ENCODE results near the gene SMIM5. TPM values are rescaled to one million over a fixed set of nuclear protein-coding genes. Genes with fewer than 3 reads are reported as not detected.

Gene SMIM5
- total and polyA plus RNA-seq, 3 experiments from 2014 or later, result 0.13 to 0.20 TPM; not detected in 1

- DNase-seq, result peak in 3 of 5 donors; percentile 38 to 72 (median 52)
- Histone ChIP-seq H3K9me3 (ENCODE audit: low read length) (no peaks in the 10 kb centered on the region), H3K27me3 (ENCODE audit: insufficient read depth, low read length, poor library complexity, severe bottlenecking) (no peaks in the 10 kb centered on the region), H3K36me3 (ENCODE audit: insufficient read depth, low read length) (peaks cover 35% of the 10 kb centered on the region), H3K4me1 (ENCODE audit: insufficient read depth, low read length) (peaks cover 53% of the 10 kb centered on the region), H3K27ac (ENCODE audit: low read depth, low read length) (no peak overlapping the region), H3K4me3 (ENCODE audit: low read length) (no peak overlapping the region)
- no peaks in the 10 kb centered on the region for H3K9me3 Mint-ChIP-seq
- H3K27me3 Mint-ChIP-seq, result no peaks in the 10 kb centered on the region
- H3K36me3 Mint-ChIP-seq, result peaks cover 0 to 80% (median 11%) of the 10 kb centered on the region in 3 donors
- POLR2A ChIA-PET, result interaction anchor here (0.6 to 0.7 kb wide), 3 partner anchors 125 to 626 kb away, joined by 3 to 8 read pairs (median 7); no protein-coding TSS in a partner anchor
- H3K27ac Mint-ChIP-seq, result peak overlapping the region; percentile 16 to 90 (median 60)
- H3K4me3 Mint-ChIP-seq, result peak overlapping the region in 4 of 7 donors; percentile 22 to 75 (median 48)
- CTCF ChIA-PET, result interaction anchor here (1.0 kb wide), 1 partner anchor 64 kb away, joined by 4 read pairs; no protein-coding TSS in a partner anchor
- peaks cover 42 to 71% (median 61%) of the 10 kb centered on the region in 3 donors for H3K4me1 Mint-ChIP-seq
Measured at GRCh38 chr17:75689441-75689873, 56.2 kb downstream of the SMIM5 start.

Other genes starting within 250 kb of the SMIM5 start
- 100 to 1,000 TPM; 180 to 189 TPM for gene GRB2, start 227.8 kb upstream of the SMIM5 start, total RNA-seq
- 158 TPM for gene GRB2, start 227.8 kb upstream of the SMIM5 start, polyA plus RNA-seq
- gene TMEM94, start 176.8 kb upstream of the SMIM5 start, total RNA-seq, result 10 to 100 TPM; 63.3 to 66.0 TPM
- 18.8 TPM for gene TMEM94, start 176.8 kb upstream of the SMIM5 start, polyA plus RNA-seq
- gene CASKIN2, start 117.9 kb upstream of the SMIM5 start, total RNA-seq, result 10 to 100 TPM in 1 of 2 experiments, 1 to 10 TPM in 1; 6.9 to 11.1 TPM
- gene CASKIN2, start 117.9 kb upstream of the SMIM5 start, polyA plus RNA-seq, result 0.15 TPM
- gene TSEN54, start 116.9 kb upstream of the SMIM5 start, total RNA-seq, result 10 to 100 TPM; 49.7 to 56.9 TPM
- 152 TPM for gene TSEN54, start 116.9 kb upstream of the SMIM5 start, polyA plus RNA-seq
- gene LLGL2, start 107.7 kb upstream of the SMIM5 start, total RNA-seq, result 10 to 100 TPM; 17.1 to 17.8 TPM
- 39.5 TPM for gene LLGL2, start 107.7 kb upstream of the SMIM5 start, polyA plus RNA-seq
- 10 to 100 TPM; 26.1 to 33.3 TPM for gene MYO15B, start 45.6 kb upstream of the SMIM5 start, total RNA-seq
- 1.6 TPM for gene MYO15B, start 45.6 kb upstream of the SMIM5 start, polyA plus RNA-seq
- 10 to 100 TPM; 28.5 to 30.3 TPM for gene RECQL5, start 33.7 kb downstream of the SMIM5 start, total RNA-seq
- gene RECQL5, start 33.7 kb downstream of the SMIM5 start, polyA plus RNA-seq, result 16.0 TPM
- 100 to 1,000 TPM in 1 of 2 experiments, 10 to 100 TPM in 1; 98.0 to 111 TPM for gene SAP30BP, start 33.9 kb downstream of the SMIM5 start, total RNA-seq
- 87.5 TPM for gene SAP30BP, start 33.9 kb downstream of the SMIM5 start, polyA plus RNA-seq
- 1 to 10 TPM; 1.8 to 2.1 TPM for gene ITGB4, start 88.0 kb downstream of the SMIM5 start, total RNA-seq
- 1.5 TPM for gene ITGB4, start 88.0 kb downstream of the SMIM5 start, polyA plus RNA-seq
- gene GALK1, start 131.8 kb downstream of the SMIM5 start, total RNA-seq, result 10 to 100 TPM; 33.2 to 39.7 TPM
- gene GALK1, start 131.8 kb downstream of the SMIM5 start, polyA plus RNA-seq, result 19.7 TPM
- gene UNK, start 151.4 kb downstream of the SMIM5 start, total RNA-seq, result 10 to 100 TPM; 24.4 to 29.3 TPM
- gene UNK, start 151.4 kb downstream of the SMIM5 start, polyA plus RNA-seq, result 32.8 TPM
- gene UNC13D, start 211.0 kb downstream of the SMIM5 start, total RNA-seq, result 100 to 1,000 TPM; 143 to 154 TPM
- gene UNC13D, start 211.0 kb downstream of the SMIM5 start, polyA plus RNA-seq, result 90.3 TPM
- gene WBP2, start 221.9 kb downstream of the SMIM5 start, total RNA-seq, result 10 to 100 TPM; 47.5 to 53.2 TPM
- gene WBP2, start 221.9 kb downstream of the SMIM5 start, polyA plus RNA-seq, result 129 TPM
- 10 to 100 TPM; 12.6 to 14.1 TPM for gene TRIM47, start 245.1 kb downstream of the SMIM5 start, total RNA-seq
- 17.6 TPM for gene TRIM47, start 245.1 kb downstream of the SMIM5 start, polyA plus RNA-seq

Data from CD8-positive, alpha-beta memory T cell (primary cell).